ENCODE measurements around the gene UBE2O. TPM values are rescaled to one million over a fixed set of nuclear protein-coding genes. Genes with fewer than 3 reads are reported as not detected.

UBE2O gene
- polyA plus RNA-seq, 1 of the 3 experiments (the other 2 are of a cell fraction), result 25.4 TPM

GRCh38 chr17:76478097-76478496 lies 25.1 kb upstream of the UBE2O start (continued):
- TF ChIP-seq JUND (IDR thresholded peaks at IDR 0.05) (no peak), IRF3 (IDR thresholded peaks at IDR 0.05; ENCODE audit: low read depth, low read length) (no peak), CTCF (IDR thresholded peaks at IDR 0.05) (no peak), RXRA (IDR thresholded peaks at IDR 0.05; ENCODE audit: borderline replicate concordance, low read depth) (no peak), MEF2A (IDR thresholded peaks at IDR 0.05; ENCODE audit: borderline replicate concordance, low read depth) (no peak), ZBTB33 (IDR thresholded peaks at IDR 0.05; ENCODE audit: borderline replicate concordance, low read depth) (no peak), FOSL2 (IDR thresholded peaks at IDR 0.05; ENCODE audit: borderline replicate concordance, low read depth) (no peak), EZH2phosphoT487 (IDR thresholded peaks at IDR 0.05; ENCODE audit: borderline replicate concordance, low read depth) (no peak)

- Histone ChIP-seq H4K20me1 (ENCODE audit: insufficient read depth) (no peaks in the 10 kb centered on the region), H3K27me3 (ENCODE audit: insufficient read depth) (no peaks in the 10 kb centered on the region), H2AFZ (ENCODE audit: low read depth) (no peak overlapping the region), H3K9ac (no peak overlapping the region), H3K4me3 (ENCODE audit: low read depth in 2 of 2, low read length in 1 of 2) (no peak overlapping the region), H3K36me3 (replicated peaks in 1 of 2; ENCODE audit: control insufficient read depth in 1 of 2, insufficient read depth in 2 of 2, low read length in 1 of 2) (peaks cover 0 to 11% of the 10 kb centered on the region in 2 experiments), H3K4me1 (ENCODE audit: control insufficient read depth in 1 of 2, insufficient read depth in 2 of 2, low read depth in 1 of 2, low read length in 1 of 2) (no peaks in the 10 kb centered on the region), H3K4me2 (no peak overlapping the region), H3K27ac (ENCODE audit: low read depth in 2 of 2, low read length in 1 of 2) (no peak overlapping the region), H3K9me2 (no peaks in the 10 kb centered on the region), H3F3A (replicated peaks; ENCODE audit: insufficient read depth) (no peaks in the 10 kb centered on the region), H3K79me2 (ENCODE audit: insufficient read depth) (no peaks in the 10 kb centered on the region), H3K9me3 (no peaks in the 10 kb centered on the region)
- 91% methylated on average over 15 of the region's 15 CpGs for WGBS (ENCODE audit: low lambda C conversion rate)
- TF ChIP-seq REST (IDR thresholded peaks at IDR 0.05; ENCODE audit: low read depth, low read length), result no peak
- TF ChIP-seq FOSL2 (IDR thresholded peaks at IDR 0.05; ENCODE audit: borderline replicate concordance, low read depth), result no peak
- no peak for TF ChIP-seq JUND (IDR thresholded peaks at IDR 0.05)
- no peak for TF ChIP-seq YY1 (IDR thresholded peaks at IDR 0.05; ENCODE audit: low read depth)
- TF ChIP-seq MXI1 (IDR thresholded peaks at IDR 0.05; ENCODE audit: low read depth, low read length), result no peak
- no peak for TF ChIP-seq CHD2 (IDR thresholded peaks at IDR 0.05; ENCODE audit: low read length, partially characterized antibody)
- no peak for TF ChIP-seq CTCF (IDR thresholded peaks at IDR 0.05)
- TF ChIP-seq PBX3 (IDR thresholded peaks at IDR 0.05), result no peak
- ChIA-PET POLR2A (interaction anchor here (0.5 to 1.2 kb wide), 2 partner anchors 8 to 26 kb away, joined by 4 to 6 read pairs; no protein-coding TSS in a partner anchor), CTCF (interaction anchor here (1.3 to 56.8 kb wide), 5 partner anchors 2 to 146 kb away, joined by 5 to 1687 read pairs (median 5); partner anchors contain the start of genes AANAT, RHBDF2 and UBE2O)
- DNase-seq, result no peak
Measured at GRCh38 chr17:76477576-76477975, 24.6 kb upstream of the UBE2O start.

All from SK-N-SH (cell line).